Measurements from ENCODE around the gene CEACAM7.

- TF ChIP-seq CTCF (IDR thresholded peaks at IDR 0.05) (no peak), POLR2A (IDR thresholded peaks at IDR 0.05) (no peak)
Observed at GRCh38 chr19:41641879-41642485, 46.1 kb downstream of the CEACAM7 start.
